Adipocyte (in vitro differentiated cells): ENCODE results near the gene MUC22.
"Not testable (repeated sequence)": the region's sequence is repeated elsewhere in the genome, so short reads cannot be mapped to it uniquely, and the experiment has no call there.

Experiments used
- DNase-seq: peaks from one replicate; pipeline ENCODE4 v3.0.0-alpha.2; 2015; ENCODE audit warnings: low read depth
- H3K27me3 ChIP-seq: replicated peaks from 2 replicates; pipeline ENCODE4 v1.7.0; 2013; ENCODE audit warnings: mild to moderate bottlenecking, low read length, moderate library complexity; ENCODE audit not compliant: control insufficient read depth, insufficient read depth
- H3K36me3 ChIP-seq: 2 replicates; pipeline ENCODE4 v1.7.0; 2013; ENCODE audit warnings: low read length, mild to moderate bottlenecking, moderate library complexity; ENCODE audit not compliant: control insufficient read depth, insufficient read depth, severe bottlenecking
- H3K4me1 ChIP-seq: 2 replicates; pipeline ENCODE4 v1.7.0; 2013; ENCODE audit warnings: mild to moderate bottlenecking, low read length, moderate library complexity; ENCODE audit not compliant: control insufficient read depth, insufficient read depth
- H3K4me3 ChIP-seq: 2 replicates; pipeline ENCODE4 v1.7.0; 2013; ENCODE audit warnings: mild to moderate bottlenecking, low read length, moderate library complexity
- H3K9ac ChIP-seq: 2 replicates; pipeline ENCODE4 v1.7.0; 2013; ENCODE audit warnings: mild to moderate bottlenecking, low read length, moderate library complexity
- H3K9me3 ChIP-seq: 2 replicates; pipeline ENCODE4 v1.7.0; 2013; ENCODE audit warnings: mild to moderate bottlenecking, low read length, moderate library complexity; ENCODE audit not compliant: control insufficient read depth

The MUC22 gene

DNA sequence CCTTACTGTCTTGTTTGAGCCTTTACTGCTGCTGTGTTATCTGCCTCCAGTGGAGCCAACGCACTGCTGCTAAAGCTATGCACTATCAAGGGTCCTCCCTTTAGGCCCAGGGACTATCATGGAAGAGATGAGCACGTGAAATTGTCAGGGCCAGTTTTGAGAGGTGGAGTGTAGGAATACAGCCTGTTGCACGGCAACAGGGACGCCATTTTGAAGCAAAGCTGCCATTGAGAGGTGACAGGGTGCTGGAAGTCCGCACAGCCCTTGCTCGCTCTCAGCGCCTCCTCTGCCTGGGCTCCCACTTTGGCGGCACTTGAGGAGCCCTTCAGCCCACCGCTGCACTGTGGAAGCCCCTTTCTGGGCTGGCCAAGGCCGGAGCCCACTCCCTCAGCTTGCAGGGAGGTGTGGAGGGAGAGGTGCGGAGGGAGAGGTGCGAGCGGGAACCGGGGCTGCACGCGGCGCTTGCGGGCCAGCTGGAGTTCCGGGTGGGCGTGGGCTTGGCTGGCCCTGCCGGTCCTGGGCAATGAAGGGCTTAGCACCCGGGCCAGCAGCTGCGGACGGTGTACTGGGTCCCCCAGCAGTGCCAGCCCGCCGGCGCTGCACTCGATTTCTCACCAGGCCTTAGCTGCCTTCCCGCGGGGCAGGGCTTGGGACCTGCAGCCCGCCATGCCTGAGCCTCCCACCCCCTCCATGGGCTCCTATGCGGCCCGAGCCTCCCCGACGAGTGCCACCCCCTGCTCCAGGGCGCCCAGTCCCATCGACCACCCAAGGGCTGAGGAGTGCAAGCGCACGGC is 10.0 kb upstream of the MUC22 start:
- not testable (repeated sequence) for H3K4me3 ChIP-seq, H3K9me3 ChIP-seq, DNase-seq, H3K9ac ChIP-seq, H3K36me3 ChIP-seq, H3K27me3 ChIP-seq
- H3K4me1 ChIP-seq = peaks cover 14% of the 10 kb centered on the region

GRCh38 chr6:31001281-31001888 is 8.9 kb upstream of the MUC22 start:
- DNase-seq = no peak
- H3K36me3 ChIP-seq = no peaks in the 10 kb centered on the region
- H3K4me1 ChIP-seq = peaks cover 14% of the 10 kb centered on the region
- H3K9ac ChIP-seq = no peak overlapping the region
- no peaks in the 10 kb centered on the region for H3K9me3 ChIP-seq
- peaks cover 3% of the 10 kb centered on the region for H3K27me3 ChIP-seq
- no peak overlapping the region for H3K4me3 ChIP-seq

DNA sequence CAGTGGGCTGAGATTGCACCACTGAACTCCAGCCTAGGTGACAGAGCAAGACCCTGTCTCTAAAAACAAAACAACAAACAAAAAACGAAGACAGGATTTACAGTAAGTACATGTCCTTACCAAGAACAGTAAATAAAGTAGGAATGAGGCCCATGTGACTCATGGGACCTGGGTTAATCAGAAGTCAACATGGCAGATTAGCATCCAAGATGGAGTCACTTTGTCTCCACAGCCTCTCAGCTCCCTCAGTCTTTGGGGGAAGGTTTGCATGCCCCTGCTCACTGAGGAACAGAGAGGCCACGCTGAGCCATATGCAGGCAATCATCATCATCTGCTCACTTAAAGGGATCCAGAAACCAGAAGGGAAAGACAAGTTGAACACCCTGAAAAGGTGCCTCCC is 7.8 kb upstream of the MUC22 start:
- no peaks in the 10 kb centered on the region for H3K9me3 ChIP-seq
- peaks cover 3% of the 10 kb centered on the region for H3K27me3 ChIP-seq
- peaks cover 18% of the 10 kb centered on the region for H3K4me1 ChIP-seq
- H3K36me3 ChIP-seq = no peaks in the 10 kb centered on the region
- H3K9ac ChIP-seq = no peak overlapping the region
- H3K4me3 ChIP-seq = no peak overlapping the region
- no peak for DNase-seq

GRCh38 chr6:31004794-31005193 is 5.5 kb upstream of the MUC22 start:
- H3K9me3 ChIP-seq = no peaks in the 10 kb centered on the region
- peaks cover 18% of the 10 kb centered on the region for H3K4me1 ChIP-seq

DNA sequence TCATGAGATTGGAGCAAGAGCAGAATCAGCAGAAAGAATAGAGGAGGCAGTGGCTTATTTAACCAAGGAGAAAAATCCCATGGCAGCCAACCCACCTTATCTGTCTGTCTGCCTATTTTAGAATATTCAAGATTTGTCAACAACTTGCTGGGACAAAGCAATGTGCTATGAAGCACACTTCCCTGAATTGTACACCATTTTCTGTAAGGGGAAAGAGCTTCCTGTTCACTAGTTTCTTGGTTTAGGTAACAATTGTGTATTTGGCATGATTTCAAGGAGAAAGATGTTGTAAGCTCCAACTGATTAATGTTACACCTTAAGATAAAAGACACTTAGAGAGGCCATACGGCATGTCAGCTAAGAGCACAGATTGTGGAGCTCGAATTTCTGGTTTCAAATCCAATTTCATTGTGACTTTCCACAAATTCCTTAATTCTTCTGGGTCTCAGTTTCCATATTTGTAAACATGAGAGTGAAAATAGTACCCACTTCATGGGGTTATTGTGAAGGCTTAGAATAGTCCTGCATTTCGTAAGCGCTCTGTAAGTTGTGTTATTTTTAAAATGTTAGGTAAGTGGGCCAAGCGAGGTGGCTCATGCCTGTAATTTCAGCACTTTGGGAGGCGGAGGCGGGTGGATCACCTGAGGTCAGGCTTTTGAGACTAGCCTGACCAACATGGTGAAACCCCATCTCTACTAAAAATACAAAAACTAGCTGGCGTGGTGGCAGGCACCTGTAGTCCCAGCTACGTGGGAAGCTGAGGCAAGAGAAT is 4.8 kb upstream of the MUC22 start:
- Histone ChIP-seq H3K4me3 (no peak overlapping the region), H3K9ac (no peak overlapping the region), H3K4me1 (peaks cover 24% of the 10 kb centered on the region), H3K9me3 (no peaks in the 10 kb centered on the region), H3K36me3 (no peaks in the 10 kb centered on the region), H3K27me3 (peaks cover 3% of the 10 kb centered on the region)
- no peak for DNase-seq

More at GRCh38 chr6:31004794-31005193, 5.5 kb upstream of the MUC22 start:
- H3K9ac ChIP-seq = no peak overlapping the region
- no peak for DNase-seq
- H3K36me3 ChIP-seq = no peaks in the 10 kb centered on the region
- H3K4me3 ChIP-seq = no peak overlapping the region
- peaks cover 3% of the 10 kb centered on the region for H3K27me3 ChIP-seq

DNA sequence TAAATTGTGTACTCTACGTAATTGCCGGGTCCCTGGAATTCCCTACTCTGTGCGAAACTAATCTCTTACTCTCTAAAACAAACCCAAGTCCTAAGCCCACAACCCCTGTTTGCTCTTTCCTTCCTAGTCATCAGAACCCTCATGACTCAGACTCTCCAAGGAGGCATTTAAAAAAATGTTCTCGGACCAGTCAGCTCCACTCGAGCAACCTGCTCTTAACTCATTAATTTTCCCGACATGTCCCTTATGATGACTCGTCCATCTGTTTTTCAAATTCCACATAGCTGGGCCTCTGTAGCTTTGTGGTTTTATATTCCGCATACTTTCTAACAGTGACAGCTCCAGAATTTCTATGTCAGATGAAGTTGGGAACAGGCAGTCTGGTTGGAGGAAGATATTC is 2.6 kb upstream of the MUC22 start:
- Histone ChIP-seq H3K4me3 (no peak overlapping the region), H3K36me3 (no peaks in the 10 kb centered on the region), H3K4me1 (peaks cover 26% of the 10 kb centered on the region), H3K9ac (no peak overlapping the region), H3K27me3 (no peaks in the 10 kb centered on the region), H3K9me3 (no peaks in the 10 kb centered on the region)
- peak; percentile 85 for DNase-seq

GRCh38 chr6:31008165-31008564 is 2.1 kb upstream of the MUC22 start:
- no peak for DNase-seq
- Histone ChIP-seq H3K27me3 (no peaks in the 10 kb centered on the region), H3K36me3 (no peaks in the 10 kb centered on the region), H3K4me3 (no peak overlapping the region), H3K9me3 (no peaks in the 10 kb centered on the region), H3K9ac (no peak overlapping the region), H3K4me1 (peaks cover 26% of the 10 kb centered on the region)

DNA sequence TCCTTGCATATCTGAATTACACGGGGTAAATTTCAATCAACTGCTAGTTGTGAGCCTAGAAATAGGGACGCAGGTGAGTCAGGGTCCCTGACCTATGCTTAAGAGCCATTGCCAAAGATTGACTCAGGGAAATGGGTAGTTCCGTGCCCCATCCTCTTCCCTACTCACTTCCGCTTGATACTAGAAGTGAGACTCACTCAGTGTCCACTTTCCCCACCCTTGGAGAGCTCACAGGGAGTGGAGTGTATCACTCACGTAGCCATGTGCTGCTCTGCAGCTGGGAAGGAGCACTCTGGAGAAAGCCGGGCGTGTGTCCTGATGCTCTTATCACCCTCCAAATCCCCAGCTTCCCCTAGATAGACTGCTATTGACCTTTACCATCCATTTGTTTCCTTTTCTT is 543 bp upstream of the MUC22 start:
- Histone ChIP-seq H3K27me3 (no peaks in the 10 kb centered on the region), H3K9ac (no peak overlapping the region), H3K4me1 (peaks cover 26% of the 10 kb centered on the region), H3K9me3 (peaks cover 3% of the 10 kb centered on the region), H3K36me3 (no peaks in the 10 kb centered on the region), H3K4me3 (no peak overlapping the region)
- no peak for DNase-seq

- H3K9ac ChIP-seq = no peak overlapping the region
- no peak for DNase-seq
- H3K9me3 ChIP-seq = peaks cover 12% of the 10 kb centered on the region
Observed at GRCh38 chr6:31011153-31011552, 879 bp downstream of the MUC22 start.

GRCh38 chr6:31016659-31017299 is 6.5 kb downstream of the MUC22 start:
- Histone ChIP-seq H3K4me1 (no peaks in the 10 kb centered on the region), H3K9ac (no peak overlapping the region), H3K9me3 (peaks cover 12% of the 10 kb centered on the region), H3K36me3 (no peaks in the 10 kb centered on the region), H3K4me3 (no peak overlapping the region), H3K27me3 (peaks cover 14% of the 10 kb centered on the region)
- DNase-seq = no peak

More at GRCh38 chr6:31011153-31011552, 879 bp downstream of the MUC22 start:
- no peaks in the 10 kb centered on the region for H3K36me3 ChIP-seq
- H3K4me3 ChIP-seq = no peak overlapping the region
- no peaks in the 10 kb centered on the region for H3K27me3 ChIP-seq
- peaks cover 26% of the 10 kb centered on the region for H3K4me1 ChIP-seq

DNA sequence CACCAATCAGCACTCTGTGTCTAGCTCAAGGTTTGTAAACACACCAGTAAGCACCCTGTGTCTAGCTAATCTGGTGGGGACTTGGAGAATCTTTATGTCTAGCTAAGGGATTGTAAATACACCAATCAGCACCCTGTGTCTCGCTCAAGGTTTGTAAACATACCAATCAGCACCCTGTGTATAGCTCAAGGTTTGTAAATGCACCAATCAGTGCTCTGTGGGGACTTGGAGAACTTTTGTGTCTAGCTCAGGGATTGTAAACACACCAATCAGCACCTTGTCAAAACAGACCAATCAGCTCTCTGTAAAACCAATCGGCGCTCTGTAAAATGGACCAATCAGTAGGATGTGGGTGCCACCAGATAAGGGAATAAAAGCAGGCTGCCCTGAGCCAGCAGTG is 7.2 kb downstream of the MUC22 start:
- peaks cover 14% of the 10 kb centered on the region for H3K27me3 ChIP-seq
- H3K4me1 ChIP-seq, H3K9ac ChIP-seq, DNase-seq, H3K36me3 ChIP-seq, H3K4me3 ChIP-seq: not testable (repeated sequence)
- H3K9me3 ChIP-seq = peaks cover 12% of the 10 kb centered on the region
